ENCODE data around the gene GABRA6. TPM values are rescaled to one million over a fixed set of nuclear protein-coding genes. Genes with fewer than 3 reads are reported as not detected.

The GABRA6 gene
- total RNA-seq, 1 donor from 2014 or later, result not detected

DNA sequence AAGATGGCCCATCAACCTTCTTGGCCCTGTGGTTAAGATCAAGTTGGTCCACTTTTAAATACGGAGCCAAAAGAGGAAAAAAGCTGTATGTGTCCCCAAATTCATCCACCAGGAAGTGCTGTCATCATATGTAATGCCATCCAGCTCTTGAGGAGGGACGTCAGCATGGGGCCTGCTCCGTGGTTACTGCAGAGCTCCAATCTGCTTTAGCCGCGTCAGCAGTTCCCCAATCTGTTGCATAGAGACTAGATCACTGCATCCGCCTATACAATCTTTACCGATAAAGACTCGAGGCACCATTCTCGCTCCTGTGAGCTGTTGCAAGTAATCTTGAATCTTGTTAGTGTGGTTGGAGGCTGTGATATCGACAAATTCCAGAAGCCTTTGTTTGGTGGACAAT lies 65.7 kb downstream of the GABRA6 start:
- no peaks in the 10 kb centered on the region for H3K27me3 ChIP-seq (ENCODE audit: control insufficient read depth, insufficient read depth, low read length)
- TF ChIP-seq CTCF (IDR thresholded peaks at IDR 0.05; ENCODE audit: insufficient read depth, low read length, poor library complexity, severe bottlenecking), result no peak
- no peak for DNase-seq (ENCODE audit: low read depth)
- no peak overlapping the region for H3K4me3 ChIP-seq (ENCODE audit: low read depth, low read length)
- H3K36me3 ChIP-seq (ENCODE audit: control insufficient read depth, insufficient read depth, low read length), result no peaks in the 10 kb centered on the region

Other genes with a start within 250 kb of the GABRA6 start
- gene GABRB2, start 139.0 kb upstream of the GABRA6 start, total RNA-seq, result 0.07 TPM in 1 of 2 replicates, not detected in the other
- gene GABRA1, start 162.4 kb downstream of the GABRA6 start, total RNA-seq, result not detected in 2 replicates

Measured in kidney epithelial cell (primary cell).